Fibroblast of skin of right quadriceps (primary cell): ENCODE data around the gene CCDC43.
"Not testable (repeated sequence)": the region's sequence is repeated elsewhere in the genome, so short reads cannot be mapped to it uniquely, and the experiment has no call there.

ENCODE experiments used
- DNase-seq: peaks from one replicate; pipeline ENCODE4 v3.0.0-alpha.2; 2013

Gene CCDC43

GRCh38 chr17:44666006-44666405 is 23.6 kb downstream of the CCDC43 start:
- no peak for DNase-seq

GRCh38 chr17:44664867-44665266 is 24.7 kb downstream of the CCDC43 start:
- no peak for DNase-seq

GRCh38 chr17:44663095-44663494 is 26.5 kb downstream of the CCDC43 start:
- DNase-seq = no peak

GRCh38 chr17:44661835-44662234 is 27.7 kb downstream of the CCDC43 start:
- no peak for DNase-seq

- peak; percentile 42 for DNase-seq
These were observed 33.4 kb downstream of the CCDC43 start, which contains the start of gene MEIOC for GRCh38 chr17:44655983-44656710. Gene MEIOC (plus strand): TSS chr17:44656468. CDS start chr17:44656614, 146 bp downstream.

- DNase-seq = no peak
These were observed 35.6 kb downstream of the CCDC43 start for GRCh38 chr17:44653954-44654353.

GRCh38 chr17:44653384-44653783 is 36.2 kb downstream of the CCDC43 start:
- DNase-seq = no peak

- DNase-seq = no peak
These were observed 36.8 kb downstream of the CCDC43 start for GRCh38 chr17:44652727-44653126.

- no peak for DNase-seq
These were observed 38.3 kb downstream of the CCDC43 start for GRCh38 chr17:44651228-44651627.

- DNase-seq = no peak
These were observed 40.6 kb downstream of the CCDC43 start for GRCh38 chr17:44648963-44649362.

GRCh38 chr17:44647736-44648135 is 41.8 kb downstream of the CCDC43 start:
- no peak for DNase-seq

- DNase-seq = no peak
These were observed 43.3 kb downstream of the CCDC43 start for GRCh38 chr17:44646280-44646679.

- no peak for DNase-seq
These were observed 44.2 kb downstream of the CCDC43 start for GRCh38 chr17:44645341-44645740.

- DNase-seq = peak; percentile 37
These were observed 46.7 kb downstream of the CCDC43 start for GRCh38 chr17:44642834-44643233.

GRCh38 chr17:44637066-44637465 is 52.5 kb downstream of the CCDC43 start:
- no peak for DNase-seq

- peak; percentile 63 for DNase-seq
These were observed 53.0 kb downstream of the CCDC43 start for GRCh38 chr17:44636562-44636961.

- not testable (repeated sequence) for DNase-seq
These were observed 55.2 kb downstream of the CCDC43 start for GRCh38 chr17:44634401-44634800.

GRCh38 chr17:44633998-44634397 is 55.6 kb downstream of the CCDC43 start:
- DNase-seq = no peak

GRCh38 chr17:44630703-44631102 is 58.9 kb downstream of the CCDC43 start:
- no peak for DNase-seq

GRCh38 chr17:44629314-44629713 is 60.3 kb downstream of the CCDC43 start:
- DNase-seq = no peak

GRCh38 chr17:44628243-44629188 is 61.1 kb downstream of the CCDC43 start:
- no peak for DNase-seq

GRCh38 chr17:44627513-44628242 is 61.9 kb downstream of the CCDC43 start:
- DNase-seq = no peak
